Vagina (tissue), 2 donors: ENCODE data around the gene MATK.

ENCODE experiments used
- CTCF ChIP-seq, 3 experiments: fragments of 450-650 bp in 2 of 3; fragments of 200-600 bp in 1 of 3; sonication (generic) in 1 of 3; IDR thresholded peaks; one replicate each; pipeline ENCODE4 v1.5.1; 2017 to 2019; ENCODE audit warnings: antibody characterized with exemption in 3 of 3, mild to moderate bottlenecking in 2 of 3, moderate library complexity in 2 of 3
- POLR2A ChIP-seq, 2 donors: fragments of 450-650 bp; IDR thresholded peaks; one replicate each; pipeline ENCODE4 v1.6.1; 2017; ENCODE audit warnings: antibody characterized with exemption in 2 of 2, mild to moderate bottlenecking in 2 of 2, moderate library complexity in 2 of 2
- POLR2AphosphoS5 ChIP-seq, 2 donors: sonication (generic); formaldehyde crosslinking; IDR thresholded peaks; one replicate each; pipeline ENCODE4 v1.9.0; 2017; ENCODE audit warnings: antibody characterized with exemption in 2 of 2, mild to moderate bottlenecking in 2 of 2, low read depth in 1 of 2; ENCODE audit not compliant: insufficient read depth in 1 of 2

GRCh38 chr19:3834349-3835054, 48.3 kb upstream of the MATK start:
- TF ChIP-seq CTCF (IDR thresholded peaks at IDR 0.05) (no peak), POLR2A (IDR thresholded peaks at IDR 0.05) (no peak), POLR2AphosphoS5 (IDR thresholded peaks at IDR 0.05; ENCODE audit: insufficient read depth in 1 of 2, low read depth in 1 of 2) (no peak)
